Stimulated activated CD4-positive, alpha-beta T cell treated with anti-CD3 and anti-CD28 coated beads, TNF-alpha, amount 100 ng/mL, for 24 hours (primary cell): ENCODE data around the gene TLCD3A.
A peak's percentile ranks its signal among the peaks of the same experiment; 100 is the strongest.
"Not testable (repeated sequence)": the region's sequence is repeated elsewhere in the genome, so short reads cannot be mapped to it uniquely, and the experiment has no call there.

Experiments used
- DNase-seq, 3 experiments: peaks; one replicate each; pipeline ENCODE4 v3.0.0-alpha.2; 2020; ENCODE audit warnings: low read depth in 3 of 3

TLCD3A gene

GRCh38 chr17:748604-749003, 16.2 kb downstream of the TLCD3A start:
- DNase-seq, result not testable (repeated sequence)

- DNase-seq, result not testable (repeated sequence)
These were observed 17.0 kb downstream of the TLCD3A start for GRCh38 chr17:749359-749758.

- no peak for DNase-seq
These were observed 18.1 kb downstream of the TLCD3A start for GRCh38 chr17:750431-751037.

- DNase-seq, result peak in 2 of 3 experiments; percentile 14 to 38
These were observed 19.0 kb downstream of the TLCD3A start for GRCh38 chr17:751269-752001.

- peak; percentile 94 to 98 (median 97) for DNase-seq
These were observed 19.7 kb downstream of the TLCD3A start, which contains the start of gene GEMIN4 for GRCh38 chr17:752002-752619. GEMIN4 (minus strand) TSS chr17:752264; CDS start chr17:752142, 122 bp downstream.

- peak in 1 of 3 experiments; percentile 22 for DNase-seq
These were observed 20.3 kb downstream of the TLCD3A start for GRCh38 chr17:752620-753219.

- DNase-seq, result no peak
These were observed 21.0 kb downstream of the TLCD3A start for GRCh38 chr17:753418-753817.

- not testable (repeated sequence) for DNase-seq
These were observed 23.0 kb downstream of the TLCD3A start for GRCh38 chr17:755319-755961.

GRCh38 chr17:756010-756567, 23.7 kb downstream of the TLCD3A start:
- not testable (repeated sequence) for DNase-seq

GRCh38 chr17:759964-760363, 27.6 kb downstream of the TLCD3A start:
- no peak for DNase-seq

- no peak for DNase-seq
These were observed 28.0 kb downstream of the TLCD3A start for GRCh38 chr17:760371-760770.

- DNase-seq, result no peak
These were observed 34.7 kb downstream of the TLCD3A start for GRCh38 chr17:767076-767475.

GRCh38 chr17:773016-773415, 40.6 kb downstream of the TLCD3A start:
- DNase-seq, result no peak

GRCh38 chr17:773467-774312, 41.3 kb downstream of the TLCD3A start:
- no peak for DNase-seq

- no peak for DNase-seq
These were observed 41.9 kb downstream of the TLCD3A start for GRCh38 chr17:774313-774584.

- no peak for DNase-seq
These were observed 45.7 kb downstream of the TLCD3A start for GRCh38 chr17:778096-778495.

- peak; percentile 92 to 94 (median 94) for DNase-seq
These were observed 49.7 kb downstream of the TLCD3A start, which contains the start of the genes GLOD4 and MRM3 for GRCh38 chr17:781805-782731. GLOD4 (minus strand) TSS chr17:782280; CDS start chr17:782255, 25 bp downstream. MRM3 (plus strand) TSS chr17:782353; CDS start chr17:782379, 26 bp downstream.

GRCh38 chr17:784143-784542, 51.7 kb downstream of the TLCD3A start:
- no peak for DNase-seq

- not testable (repeated sequence) for DNase-seq
These were observed 53.5 kb downstream of the TLCD3A start for GRCh38 chr17:785901-786300.
